Measurements from ENCODE around the gene MKRN1.
"Not testable (repeated sequence)": the region's sequence is repeated elsewhere in the genome, so short reads cannot be mapped to it uniquely, and the experiment has no call there.

Gene MKRN1, protein sequence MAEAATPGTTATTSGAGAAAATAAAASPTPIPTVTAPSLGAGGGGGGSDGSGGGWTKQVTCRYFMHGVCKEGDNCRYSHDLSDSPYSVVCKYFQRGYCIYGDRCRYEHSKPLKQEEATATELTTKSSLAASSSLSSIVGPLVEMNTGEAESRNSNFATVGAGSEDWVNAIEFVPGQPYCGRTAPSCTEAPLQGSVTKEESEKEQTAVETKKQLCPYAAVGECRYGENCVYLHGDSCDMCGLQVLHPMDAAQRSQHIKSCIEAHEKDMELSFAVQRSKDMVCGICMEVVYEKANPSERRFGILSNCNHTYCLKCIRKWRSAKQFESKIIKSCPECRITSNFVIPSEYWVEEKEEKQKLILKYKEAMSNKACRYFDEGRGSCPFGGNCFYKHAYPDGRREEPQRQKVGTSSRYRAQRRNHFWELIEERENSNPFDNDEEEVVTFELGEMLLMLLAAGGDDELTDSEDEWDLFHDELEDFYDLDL

DNA sequence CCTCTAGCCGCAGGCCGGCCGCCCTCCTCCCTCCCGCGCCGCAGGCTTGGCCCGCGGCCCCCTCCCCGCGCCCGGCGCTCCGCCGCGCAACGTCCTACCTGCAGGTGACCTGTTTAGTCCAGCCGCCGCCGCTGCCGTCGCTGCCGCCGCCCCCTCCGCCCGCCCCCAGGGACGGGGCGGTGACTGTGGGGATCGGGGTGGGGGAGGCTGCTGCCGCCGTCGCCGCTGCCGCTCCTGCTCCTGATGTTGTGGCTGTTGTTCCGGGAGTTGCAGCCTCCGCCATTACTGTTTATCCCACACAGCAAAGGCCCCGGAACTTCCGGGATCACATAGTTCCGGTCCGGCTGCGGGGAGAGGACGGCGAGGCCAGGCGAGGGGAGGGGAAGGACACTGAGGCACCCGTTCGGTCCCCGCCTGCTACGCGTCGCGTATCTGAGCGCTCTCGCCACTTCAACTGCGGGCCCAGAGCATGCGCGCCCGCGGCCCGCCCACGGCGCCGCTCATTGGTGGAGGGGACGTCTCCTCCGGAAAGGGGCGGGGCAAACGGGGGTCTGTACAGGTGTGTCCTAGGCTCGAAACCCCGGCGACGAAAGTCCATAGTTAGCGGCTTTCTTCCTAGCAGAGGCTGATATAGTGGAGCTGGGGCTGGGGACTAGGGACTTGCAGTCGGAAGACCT, at the start of gene MKRN1:
TSS of gene MKRN1 (minus strand) at position 444 of the 677 bp plus-strand sequence. CDS start at position 283, 161 bp downstream.
- DNase-seq = peak; percentile 91

DNA sequence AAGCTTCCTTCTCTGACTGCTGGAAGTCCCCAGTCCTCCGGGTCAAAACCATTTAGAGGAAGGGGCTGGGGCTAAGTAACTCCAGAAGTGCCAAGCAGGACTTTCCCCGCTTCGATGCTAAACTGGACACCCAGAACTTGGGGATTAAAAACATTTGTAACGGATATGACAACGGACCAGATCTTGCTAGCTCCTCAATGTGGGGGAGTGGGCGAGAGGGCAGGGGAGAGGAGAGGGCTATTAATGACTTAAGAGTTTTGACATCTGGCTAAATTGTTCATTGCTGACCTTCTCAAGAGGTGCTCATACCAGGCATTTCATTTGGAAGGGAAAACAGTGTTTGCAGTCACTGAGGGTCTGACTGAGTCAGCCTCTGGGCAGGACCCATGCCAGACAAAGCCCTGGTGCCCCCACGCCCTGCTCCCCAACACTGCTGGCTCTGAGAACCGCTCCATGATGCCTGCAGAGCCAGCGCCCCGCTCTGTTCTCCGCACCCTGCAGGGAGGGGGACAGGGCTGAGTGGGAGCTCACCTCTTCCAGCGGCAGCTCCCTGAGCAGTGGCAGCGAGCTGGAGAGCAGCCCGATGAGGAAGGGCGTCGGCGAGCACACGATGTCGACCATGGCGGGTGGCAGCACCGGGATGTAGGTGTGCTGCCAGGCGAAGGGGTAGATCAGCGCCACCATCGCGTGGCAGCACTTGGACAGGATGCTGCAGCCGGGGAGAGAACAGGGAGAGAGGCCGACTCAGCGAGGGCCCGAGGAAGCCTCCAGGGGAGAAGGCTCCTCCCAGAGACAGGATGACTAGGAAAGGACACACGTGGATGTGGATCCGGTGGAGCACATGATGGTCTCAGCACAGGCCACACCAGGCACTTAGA, 47.7 kb upstream of the MKRN1 start:
- DNase-seq = no peak

DNA sequence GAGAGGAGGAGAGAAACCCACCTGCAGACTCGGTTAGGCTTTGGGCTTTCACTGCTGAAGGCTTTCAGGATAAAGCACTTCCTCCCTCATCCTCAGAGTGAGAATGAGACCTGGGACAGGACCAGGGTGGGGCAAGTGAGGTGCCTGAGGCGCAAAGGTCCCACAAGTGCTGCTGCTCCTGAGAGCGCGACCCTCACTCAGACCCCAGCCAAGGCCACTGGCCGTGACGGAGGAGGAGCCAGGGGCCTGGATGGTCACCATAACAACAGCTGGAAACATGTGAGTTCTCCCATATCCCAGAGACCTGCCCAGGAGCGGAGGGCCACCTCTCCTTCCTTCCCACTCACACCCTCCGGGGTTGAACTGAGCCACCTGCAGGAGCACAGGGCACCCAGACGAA, 46.9 kb upstream of the MKRN1 start:
- no peak for DNase-seq

DNA sequence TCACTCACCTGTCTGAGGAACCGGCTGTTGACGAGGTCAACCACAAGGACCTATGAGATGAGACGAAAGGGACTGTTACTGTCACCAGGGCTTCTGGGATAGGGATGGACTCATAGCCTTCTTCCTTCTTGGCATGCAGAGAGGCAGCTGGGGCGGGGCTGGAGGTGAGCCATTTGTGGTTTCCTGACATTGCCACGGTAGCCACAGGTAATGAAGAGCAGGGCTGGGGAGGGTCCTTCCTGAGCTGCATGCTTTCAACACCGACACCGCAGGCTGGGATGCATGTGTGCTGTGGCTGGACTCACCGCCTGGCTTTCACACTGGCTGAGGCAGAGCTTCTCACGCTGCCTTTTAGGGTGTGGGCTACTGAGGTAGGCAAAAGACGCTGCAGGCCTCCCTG, 46.4 kb upstream of the MKRN1 start:
- peak; percentile 27 for DNase-seq

DNA sequence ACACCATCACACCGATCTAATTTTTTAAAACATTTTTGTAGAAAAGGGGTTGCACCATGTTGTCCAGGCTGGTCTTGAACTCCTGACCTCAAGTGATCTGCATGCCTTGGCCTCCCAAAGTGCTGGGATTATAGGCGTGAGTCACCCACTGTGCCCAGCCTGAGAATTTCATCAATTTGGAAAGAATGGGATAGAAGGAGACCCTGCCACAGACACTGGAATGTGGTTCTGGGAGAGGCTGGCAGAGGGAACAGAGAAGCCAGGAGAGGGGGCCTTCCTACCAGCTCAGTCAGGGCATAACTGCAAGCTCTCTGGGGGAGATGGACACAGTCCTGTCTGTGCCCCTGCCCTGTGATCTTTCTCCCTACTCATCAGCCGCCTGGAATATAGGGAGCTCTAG, 42.1 kb upstream of the MKRN1 start:
- DNase-seq = no peak

DNA sequence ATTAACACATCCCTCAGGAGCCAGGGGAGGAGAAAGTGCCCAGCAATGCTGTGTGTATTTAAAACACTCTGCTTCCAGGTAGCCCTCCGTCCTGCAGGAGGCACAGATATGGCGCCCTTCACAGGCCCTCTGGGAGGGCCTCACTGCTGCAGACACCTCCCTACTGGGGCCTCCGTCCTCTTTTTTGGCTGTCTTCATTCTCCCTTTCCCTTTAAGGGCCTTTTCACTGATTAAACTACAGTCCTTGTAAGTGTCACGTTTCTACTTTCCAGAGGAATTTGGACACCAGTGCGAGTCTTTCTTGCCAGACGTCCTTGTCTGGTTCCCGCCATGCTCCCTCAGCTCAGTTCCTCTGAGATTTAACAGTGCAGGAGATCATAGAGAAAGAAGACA, 39.7 kb upstream of the MKRN1 start:
- no peak for DNase-seq

DNA sequence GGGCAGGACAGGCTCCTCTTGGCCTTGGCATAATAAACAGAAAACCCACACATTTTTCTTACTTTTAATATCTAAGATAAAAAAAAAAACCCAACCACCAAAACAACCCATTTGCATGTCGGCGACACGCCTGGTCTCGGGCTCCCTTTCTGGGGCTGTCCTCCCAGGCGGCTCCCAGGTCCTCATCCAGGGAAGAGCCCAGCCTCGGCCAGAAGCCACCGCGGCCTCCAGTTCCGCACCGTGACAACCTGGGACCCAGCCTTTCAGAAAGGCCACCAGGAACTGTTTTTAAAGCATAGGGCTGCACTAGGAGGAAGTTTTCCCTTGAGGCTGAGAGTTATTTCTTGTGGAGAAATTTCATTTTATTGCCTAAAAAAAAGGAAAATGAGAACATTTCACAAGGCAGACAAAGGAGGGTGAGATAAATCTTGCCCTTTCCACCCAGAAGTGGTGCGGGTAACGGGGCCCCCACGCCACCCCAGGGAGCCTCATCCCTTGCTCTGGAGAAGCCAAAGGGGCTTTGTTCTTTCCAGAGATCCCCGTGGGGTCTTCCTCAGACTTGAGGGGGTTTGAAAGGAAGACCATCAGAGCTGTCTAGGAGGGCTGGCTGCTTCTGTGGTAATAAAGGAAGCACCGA, 39.2 kb upstream of the MKRN1 start:
- no peak for DNase-seq

DNA sequence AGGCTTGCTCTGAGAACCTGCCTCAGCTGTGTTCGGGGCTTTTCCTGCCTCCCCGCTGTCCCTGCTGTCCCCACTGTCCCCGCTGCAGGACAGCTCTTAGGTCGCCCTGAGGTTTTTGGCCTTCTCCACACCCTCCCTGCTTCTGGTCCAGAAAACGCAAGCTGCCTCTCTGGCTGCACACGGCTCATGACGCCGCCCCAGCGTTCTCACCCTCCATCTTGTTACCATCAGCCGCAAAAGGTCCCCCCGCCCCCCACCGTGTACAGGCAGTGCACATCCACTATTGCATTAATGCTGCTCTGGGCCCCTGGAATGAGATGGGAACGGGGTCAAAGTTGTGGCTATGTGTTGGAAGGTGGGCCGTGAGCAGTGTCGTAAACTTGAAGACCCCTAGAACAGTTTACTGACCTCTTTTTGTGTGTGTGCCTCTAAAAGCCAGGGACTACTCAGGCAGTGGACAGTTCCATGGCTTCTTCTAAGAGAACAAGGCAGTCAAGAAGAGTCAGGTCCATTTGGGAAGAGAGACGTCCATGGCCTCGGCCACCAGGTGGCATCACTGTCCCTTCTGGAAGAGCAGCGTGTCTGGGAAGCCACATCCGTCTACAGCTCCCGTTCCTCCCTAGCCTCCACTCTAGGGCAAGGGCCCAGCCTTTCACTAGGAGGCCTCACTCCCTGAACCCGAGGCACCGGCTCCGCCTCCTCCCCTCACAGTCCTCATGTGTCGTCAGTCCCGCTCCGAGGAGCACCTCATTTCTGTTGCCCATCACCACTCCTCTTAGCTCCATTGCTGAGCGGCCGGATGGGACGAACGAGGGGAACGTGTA, 38.5 kb upstream of the MKRN1 start:
- DNase-seq = peak; percentile 60

DNA sequence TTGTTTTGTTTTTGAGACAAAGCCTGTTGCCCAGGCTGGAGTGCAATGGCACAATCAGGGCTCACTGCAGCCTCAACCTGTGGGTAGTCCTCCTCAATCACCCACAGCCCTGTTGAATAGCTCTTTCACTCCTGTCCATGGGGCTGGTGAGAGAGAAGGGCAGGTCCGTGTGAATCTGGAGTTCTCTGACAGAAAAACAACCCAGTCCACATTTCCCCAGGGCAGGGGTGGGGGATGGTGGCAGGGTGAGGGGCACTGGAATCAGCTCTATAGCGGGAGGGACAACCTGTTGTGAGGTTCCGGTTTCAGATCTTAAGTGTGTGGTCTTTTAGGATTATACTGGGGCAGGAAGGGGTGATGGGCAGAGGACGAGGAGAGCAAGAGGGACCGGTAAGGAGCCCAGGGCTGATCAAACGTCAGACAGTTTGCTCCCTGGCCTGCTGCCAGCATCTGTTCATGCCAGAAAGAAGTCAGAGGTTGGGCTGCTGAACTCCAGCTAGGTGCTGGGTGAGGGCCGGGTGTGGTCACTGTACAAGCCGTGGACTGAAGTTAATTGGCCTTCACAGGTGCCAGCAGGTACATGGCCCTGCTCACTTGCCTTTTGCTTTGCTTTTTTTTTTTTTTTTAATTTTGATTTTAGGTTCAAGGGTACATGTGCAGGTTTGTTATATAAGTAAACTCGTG, 33.2 kb upstream of the MKRN1 start:
- DNase-seq = no peak

DNA sequence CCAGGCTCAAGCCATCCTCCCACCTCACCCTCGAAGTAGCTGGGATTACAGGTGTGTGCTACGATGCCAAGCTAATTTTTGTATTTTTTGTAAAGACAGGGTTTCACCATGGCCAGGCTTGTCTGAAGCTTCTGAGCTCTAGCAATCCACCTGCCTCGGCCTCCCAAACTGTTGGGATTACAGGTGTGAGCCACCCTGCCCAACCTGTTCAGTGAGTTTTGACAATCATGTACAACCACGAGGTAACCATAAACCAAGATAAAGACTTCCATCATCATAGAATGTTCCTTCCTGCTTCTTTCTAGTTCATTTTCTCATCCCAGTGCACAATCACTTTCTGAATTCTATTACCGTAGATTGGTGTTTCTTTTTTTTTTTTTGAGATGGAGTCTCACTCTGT, 30.5 kb upstream of the MKRN1 start:
- no peak for DNase-seq

DNA sequence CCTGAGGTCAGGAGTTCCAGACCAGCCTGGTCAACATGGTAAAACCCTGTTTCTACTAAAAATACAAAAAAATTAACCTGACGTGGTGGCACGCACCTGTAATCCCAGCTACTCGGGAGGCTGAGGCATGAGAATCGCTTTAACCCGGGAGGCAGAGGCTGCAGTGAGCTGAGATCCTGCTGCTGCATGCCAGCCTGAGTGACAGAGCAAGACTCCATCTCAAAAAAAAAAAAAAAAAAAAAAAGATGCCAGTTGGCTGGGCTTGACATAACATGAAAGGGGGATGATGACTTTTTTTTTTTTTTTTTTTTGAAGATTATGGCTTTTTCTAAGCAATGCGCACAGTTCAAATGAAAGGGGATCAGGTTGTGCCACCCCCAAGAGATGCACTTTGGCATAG, 28.3 kb upstream of the MKRN1 start:
- DNase-seq = not testable (repeated sequence)

DNA sequence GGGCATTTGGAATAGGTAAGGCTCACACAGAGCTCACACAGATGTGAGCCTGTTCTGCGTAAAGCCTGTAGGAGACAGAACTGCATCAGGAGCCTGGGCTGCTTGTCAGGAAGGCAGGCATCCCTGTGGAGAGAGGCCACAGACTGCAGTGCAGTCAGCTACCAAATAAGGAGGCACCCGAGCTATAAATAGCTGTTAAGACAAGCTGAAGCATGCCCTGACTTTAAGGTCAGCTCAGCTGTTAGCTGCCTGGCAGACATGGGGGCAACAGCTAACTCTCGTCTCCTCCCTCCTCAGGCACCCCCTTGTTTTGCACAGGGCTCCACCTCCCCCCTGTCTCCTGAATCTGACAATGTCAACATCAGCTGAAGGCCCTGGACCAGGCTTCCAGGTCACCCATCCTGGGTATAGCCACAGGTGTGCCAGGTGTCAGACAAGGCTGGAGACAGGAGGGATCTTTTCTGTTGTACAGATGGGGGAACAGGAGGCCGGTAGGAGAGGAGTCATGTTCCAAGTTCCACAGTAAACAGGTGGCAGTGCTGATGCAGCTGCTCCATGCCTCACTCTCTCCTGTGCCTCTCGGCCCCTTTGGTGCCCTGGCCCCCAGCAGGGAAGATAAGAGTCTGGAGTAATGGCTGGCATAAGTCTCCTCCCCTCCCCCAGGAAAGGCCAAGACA, 27.6 kb upstream of the MKRN1 start:
- no peak for DNase-seq

DNA sequence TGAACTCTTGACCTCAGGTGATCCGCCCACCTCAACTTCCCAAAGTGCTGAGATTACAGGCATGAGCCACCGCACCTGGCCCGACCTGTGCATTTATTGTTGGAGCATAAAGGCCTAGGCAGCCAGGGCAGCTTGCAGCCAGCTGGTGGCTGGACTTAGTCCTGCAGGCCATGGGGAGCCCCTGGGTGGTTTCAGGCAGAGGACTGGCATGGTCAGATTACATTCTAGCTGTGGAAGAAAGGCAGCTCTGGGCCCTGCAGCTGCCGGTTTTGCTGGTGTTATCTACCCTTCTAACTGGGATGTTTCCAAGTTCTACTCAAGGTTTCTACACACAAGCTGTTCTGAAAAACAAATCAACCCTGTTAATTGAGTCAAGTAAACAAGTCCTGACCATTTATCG, 22.7 kb upstream of the MKRN1 start:
- no peak for DNase-seq

DNA sequence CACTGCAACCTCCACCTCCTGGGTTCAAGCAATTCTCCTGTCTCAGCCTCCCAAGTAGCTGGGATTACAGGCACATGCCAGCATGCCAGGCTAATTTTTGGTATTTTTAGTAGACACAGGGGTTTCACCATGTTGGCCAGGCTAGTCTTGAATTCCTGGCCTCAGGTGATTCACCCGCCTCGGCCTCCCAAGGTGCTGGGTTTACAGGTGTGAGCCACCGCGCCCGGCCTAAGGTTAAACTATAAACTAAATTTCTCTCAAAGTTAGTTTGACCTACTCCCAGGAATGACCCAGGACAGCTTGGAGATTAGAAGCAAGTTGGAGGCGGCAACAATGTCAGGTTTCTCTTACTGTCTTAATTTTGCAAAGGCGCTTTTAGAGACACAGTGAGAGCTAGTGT, 18.5 kb upstream of the MKRN1 start:
- not testable (repeated sequence) for DNase-seq

DNA sequence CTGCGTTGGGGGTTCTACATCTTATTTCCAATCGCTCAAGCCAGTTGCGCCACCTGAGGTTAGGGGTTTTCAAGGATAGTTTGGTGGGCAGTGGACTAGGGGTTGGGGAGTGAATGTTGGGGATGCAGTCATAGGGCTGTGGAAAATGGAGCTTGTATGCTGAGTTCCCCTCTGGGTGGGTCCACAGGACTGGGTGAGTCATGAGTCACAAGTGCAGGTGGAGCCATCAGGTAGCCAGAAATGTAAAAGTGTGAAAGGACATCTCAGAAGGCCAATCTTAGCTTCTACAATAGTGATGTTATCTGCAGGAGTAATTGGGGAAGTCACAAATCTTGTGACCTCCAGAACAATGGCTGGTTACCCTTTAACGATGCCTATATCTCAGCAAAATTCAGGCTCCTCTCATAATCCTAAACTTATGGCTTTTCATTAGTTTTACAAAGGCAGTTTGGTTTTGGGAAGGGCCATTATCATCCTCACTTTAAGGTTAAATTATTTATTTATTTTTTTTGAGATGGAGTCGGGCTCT, 18.0 kb upstream of the MKRN1 start:
- DNase-seq = no peak

DNA sequence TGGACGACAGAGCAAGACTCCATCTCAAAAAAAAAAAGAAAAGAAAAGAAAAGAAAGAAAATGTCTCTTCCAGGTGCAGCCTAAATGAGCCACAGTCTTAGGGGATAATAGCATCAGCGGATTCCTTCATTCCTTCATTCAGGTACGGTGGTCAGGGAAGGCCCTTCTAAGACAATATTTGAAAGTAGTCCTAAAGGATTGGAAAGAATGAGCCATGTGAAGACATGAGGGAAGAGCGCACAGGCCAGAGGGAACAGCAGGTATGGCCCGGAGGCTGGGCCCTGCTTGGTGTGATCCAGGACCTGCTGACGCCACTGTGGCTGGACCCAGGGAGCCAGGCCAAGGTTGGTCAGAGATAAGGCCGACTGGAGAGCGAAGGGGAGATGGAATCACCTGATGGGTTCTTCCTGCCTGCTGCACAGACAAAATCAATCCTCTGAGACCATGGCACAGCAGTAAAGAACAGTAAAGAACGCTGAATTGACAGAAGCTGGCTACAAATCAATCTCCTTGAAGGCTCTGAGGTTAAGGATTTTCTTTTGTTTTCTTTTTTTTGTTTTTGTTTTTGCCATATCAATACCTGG, 16.3 kb upstream of the MKRN1 start:
- no peak for DNase-seq

DNA sequence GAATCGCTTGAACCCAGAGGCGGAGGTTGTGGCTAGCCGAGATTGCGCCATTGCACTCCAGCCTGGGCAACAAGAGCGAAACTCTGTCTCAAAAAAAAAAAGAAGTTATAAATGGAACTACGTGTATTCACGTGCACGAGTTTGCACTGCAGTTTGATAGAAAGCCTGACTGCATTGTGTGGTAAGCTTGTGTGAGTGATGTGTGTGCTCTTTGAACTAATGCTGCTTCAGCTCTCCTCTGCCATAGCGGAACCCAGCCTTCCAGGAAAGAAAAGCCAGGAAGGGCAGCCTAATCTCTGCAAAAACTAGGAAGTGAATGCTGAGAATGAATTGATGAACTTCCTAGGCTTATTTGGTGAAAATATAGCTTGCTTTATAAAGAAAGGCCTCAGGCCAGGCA, 15.6 kb upstream of the MKRN1 start:
- DNase-seq = no peak

DNA sequence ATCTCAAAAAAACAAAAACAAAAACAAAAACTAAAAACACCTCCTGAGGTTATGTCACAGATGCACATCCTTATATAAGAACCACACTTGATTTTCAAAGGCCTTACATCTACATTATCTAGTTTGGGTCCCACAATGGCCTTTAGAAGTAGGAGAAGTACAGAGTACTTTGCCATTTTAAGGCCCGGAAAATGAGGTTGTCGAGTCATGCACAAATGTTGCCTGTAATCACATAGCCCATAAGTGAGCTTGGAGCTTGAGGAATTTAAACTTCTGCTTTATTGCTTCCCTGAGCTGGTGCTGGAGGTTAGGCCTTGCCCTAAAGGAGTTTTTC, 9.7 kb upstream of the MKRN1 start:
- no peak for DNase-seq

DNA sequence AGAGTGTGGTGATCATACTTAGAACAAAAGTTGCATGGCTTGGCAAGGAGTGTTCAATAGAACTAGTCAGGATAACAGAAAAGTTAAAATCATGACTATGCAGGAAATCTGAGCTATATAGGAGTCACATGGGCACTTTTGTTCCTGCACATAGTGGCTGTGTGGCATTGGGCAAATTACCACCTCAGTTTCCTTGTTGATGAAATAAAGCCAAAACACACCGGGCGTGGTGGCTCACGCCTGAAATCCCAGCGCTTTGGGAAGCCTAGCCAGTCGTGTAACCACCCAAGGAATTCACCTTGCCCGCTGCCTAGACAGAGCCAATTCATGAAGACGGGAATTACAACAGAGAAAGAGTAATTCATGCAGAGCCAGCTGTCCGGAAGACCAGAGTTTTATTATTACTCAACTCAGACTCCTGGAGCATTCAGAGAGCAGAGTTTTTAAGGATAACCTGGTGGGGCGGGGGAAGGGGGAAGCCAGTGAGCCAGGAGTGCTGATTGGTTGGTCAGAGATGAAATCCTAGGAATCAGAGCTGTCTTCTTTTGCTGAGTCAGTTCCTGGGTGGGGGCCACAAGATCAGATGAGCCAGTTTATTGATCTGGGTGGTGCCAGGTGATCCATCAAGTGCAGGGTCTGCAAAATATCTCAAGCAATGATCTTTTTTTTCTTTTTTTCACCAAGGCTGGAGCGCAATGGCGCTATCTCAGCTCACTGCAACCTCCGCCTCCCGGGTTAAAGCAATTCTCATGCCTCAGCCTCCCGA, 6.4 kb upstream of the MKRN1 start:
- DNase-seq = no peak

Data from activated gamma-delta T cell treated with Interleukin-2 at 50 U/mL for 16 hours (primary cell).